ENCODE data around the gene MAPK10. TPM values are rescaled to one million over a fixed set of nuclear protein-coding genes. Genes with fewer than 3 reads are reported as not detected.

Gene MAPK10
- not detected for polyA plus RNA-seq (2012; ENCODE audit: insufficient read depth, insufficient read length)

DNA sequence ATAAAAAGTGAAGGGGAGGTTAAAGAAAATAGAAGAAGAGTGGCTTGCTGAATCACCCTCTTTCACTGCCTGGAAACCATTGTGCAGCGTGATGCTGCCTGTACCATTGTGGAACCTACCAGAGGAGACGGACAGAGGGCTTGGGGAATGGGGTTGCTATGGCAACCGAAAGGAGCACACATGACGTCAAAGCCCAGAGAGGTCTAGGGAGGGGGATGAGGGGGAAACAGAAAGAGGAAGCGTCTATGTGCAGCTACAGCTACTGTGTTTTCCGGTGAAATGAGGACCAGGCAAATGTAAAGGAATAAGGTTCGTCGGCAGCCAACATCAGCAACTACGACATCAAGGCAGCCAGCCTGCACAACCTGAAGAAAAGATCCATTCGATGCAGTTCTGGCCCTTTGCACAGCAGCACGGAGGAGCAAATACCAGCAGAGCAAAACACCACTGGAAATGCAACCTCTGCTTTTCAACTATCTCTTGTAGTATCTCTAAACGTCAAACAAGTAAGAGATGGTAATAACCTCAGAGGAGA is at the start of gene MAPK10:
Gene MAPK10 (minus strand): TSS at position 110 of the 535 bp plus-strand sequence.
- H3K4me3 ChIP-seq (ENCODE audit: low read length) = peak within 1 kb of the TSS; percentile 39
- peak; percentile 65 for DNase-seq (ENCODE audit: low read depth, low spot score)

DNA sequence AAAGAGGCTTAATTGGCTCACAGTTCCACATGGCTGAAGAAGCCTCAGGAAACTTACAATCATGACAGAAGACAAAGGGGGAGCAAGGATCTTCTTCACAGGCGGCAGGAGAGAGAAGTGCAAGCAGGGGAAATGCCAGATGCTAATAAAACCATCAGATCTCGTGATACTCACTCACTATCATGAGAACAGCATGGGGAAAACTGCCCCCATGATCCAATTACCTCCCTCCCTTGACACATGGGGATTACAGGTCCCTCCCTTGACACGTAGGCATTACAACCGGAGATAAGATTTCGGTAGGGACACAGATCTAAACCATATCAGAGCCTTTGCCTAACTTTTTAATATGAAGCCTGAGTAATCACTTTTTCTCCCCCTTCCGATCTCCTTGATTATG is 43.7 kb upstream of the MAPK10 start:
- no peak overlapping the region for H3K4me3 ChIP-seq (ENCODE audit: low read length)
- DNase-seq (ENCODE audit: low read depth, low spot score) = no peak

GRCh38 chr4:86401826-86402225 is 42.0 kb upstream of the MAPK10 start:
- no peak overlapping the region for H3K4me3 ChIP-seq (ENCODE audit: low read length)
- no peak for DNase-seq (ENCODE audit: low read depth, low spot score)

DNA sequence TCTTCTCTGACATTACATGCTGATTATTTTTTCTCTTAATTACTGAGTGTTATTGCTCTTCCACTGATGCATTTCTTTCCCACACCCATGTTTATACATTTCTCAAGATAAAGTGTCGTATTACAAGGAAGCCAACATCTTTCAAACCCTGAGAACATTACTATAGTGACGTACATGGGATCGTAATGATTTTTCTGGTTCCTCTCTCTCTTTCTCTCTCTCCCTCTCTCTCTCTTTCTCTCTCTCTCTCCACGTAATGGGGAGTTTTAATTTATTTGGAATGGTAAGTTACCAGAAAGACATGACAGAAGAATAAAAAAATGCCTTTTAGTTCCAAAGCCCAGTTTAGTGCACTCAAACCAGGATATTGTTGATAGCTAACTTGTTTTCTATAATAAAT is 40.4 kb upstream of the MAPK10 start:
- no peak for DNase-seq (ENCODE audit: low read depth, low spot score)

DNA sequence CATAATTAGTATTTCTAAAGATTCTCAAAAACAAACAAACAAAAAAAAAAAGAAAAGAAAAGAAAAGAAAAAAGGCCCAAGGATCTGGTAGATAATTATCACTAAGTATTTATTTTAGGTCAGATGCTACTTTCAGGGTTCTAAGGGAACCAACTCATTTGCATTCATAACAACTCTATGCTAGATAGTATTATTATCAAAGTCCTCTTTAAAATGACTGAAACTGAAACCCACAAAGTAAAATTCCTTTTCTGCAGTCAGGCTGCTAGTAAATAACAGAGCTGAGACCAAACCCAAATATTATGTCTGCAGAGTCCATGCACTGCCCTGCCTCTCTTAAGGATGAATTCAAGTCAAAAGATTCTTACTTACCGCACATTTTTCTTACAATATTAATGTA is 38.3 kb upstream of the MAPK10 start:
- DNase-seq (ENCODE audit: low read depth, low spot score) = no peak
- no peak overlapping the region for H3K4me3 ChIP-seq (ENCODE audit: low read length)

More for the DNA sequence above, 40.4 kb upstream of the MAPK10 start:
- no peak overlapping the region for H3K4me3 ChIP-seq (ENCODE audit: low read length)

- DNase-seq (ENCODE audit: low read depth, low spot score) = no peak
- H3K4me3 ChIP-seq (ENCODE audit: low read length) = no peak overlapping the region
These were observed 33.9 kb upstream of the MAPK10 start for GRCh38 chr4:86393749-86394148.

DNA sequence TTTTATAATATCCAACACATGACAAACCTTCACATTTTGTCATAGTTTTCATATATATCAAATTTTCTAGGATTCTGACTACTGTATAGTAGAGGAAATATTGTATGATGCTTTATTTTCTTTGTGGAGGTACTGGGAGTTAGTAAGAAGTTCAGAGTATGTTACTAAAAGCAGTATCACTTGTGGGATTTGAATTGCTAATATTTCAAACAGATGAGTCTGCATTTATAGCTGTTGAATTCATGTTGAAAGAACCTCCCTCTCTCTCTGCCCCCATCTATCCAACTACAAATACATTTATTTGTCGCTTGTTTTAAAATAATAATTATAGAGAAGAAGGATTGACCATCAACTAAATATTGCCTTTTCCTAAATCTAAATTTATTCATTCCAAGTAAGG is 29.8 kb upstream of the MAPK10 start:
- DNase-seq (ENCODE audit: low read depth, low spot score) = no peak
- no peak overlapping the region for H3K4me3 ChIP-seq (ENCODE audit: low read length)

DNA sequence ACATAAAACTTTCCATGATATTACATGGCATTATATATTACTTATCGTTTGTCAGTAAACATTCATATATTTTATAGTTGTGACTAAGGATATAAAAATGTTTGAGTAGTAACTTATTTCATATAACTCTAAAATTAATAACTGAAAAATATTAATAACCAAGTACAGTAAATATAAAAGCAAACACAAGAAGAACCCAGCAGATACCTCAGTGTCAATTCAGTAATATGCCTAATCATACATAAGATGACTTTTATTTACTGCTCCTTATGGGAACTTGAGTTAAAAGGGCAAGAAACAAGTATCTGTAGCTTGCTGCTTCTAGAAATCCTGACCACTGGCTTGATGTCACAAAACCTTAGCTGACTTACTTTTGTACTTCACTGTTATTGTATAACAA is 28.4 kb upstream of the MAPK10 start:
- no peak overlapping the region for H3K4me3 ChIP-seq (ENCODE audit: low read length)
- DNase-seq (ENCODE audit: low read depth, low spot score) = no peak

DNA sequence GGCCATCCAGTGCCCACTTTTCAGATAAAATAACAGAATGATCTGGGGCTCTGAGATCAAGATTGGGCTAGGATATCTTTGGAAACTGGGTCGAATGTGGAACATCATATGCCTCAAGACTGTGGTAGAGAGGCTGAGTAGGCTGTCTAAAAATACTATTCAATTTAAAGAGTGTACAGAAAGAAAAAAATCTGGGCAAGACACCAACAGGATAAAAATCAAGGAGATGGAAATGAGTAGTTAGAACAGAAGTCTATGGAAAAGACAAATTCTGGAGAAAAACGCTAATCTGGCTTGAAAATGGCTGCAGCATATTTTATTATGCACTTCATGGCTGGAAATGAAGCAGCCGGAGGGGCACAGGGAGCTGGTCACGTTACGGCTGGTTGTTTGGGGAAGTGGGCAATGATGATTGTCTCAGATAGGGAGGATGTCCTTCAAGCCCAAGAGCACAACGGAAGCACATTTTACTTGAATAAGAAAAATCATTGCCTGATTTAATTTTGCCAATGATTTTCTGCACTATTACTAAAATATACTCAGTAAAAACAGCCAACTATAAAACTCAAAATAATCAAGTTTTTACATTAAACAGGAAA is 27.1 kb upstream of the MAPK10 start:
- no peak overlapping the region for H3K4me3 ChIP-seq (ENCODE audit: low read length)
- no peak for DNase-seq (ENCODE audit: low read depth, low spot score)

DNA sequence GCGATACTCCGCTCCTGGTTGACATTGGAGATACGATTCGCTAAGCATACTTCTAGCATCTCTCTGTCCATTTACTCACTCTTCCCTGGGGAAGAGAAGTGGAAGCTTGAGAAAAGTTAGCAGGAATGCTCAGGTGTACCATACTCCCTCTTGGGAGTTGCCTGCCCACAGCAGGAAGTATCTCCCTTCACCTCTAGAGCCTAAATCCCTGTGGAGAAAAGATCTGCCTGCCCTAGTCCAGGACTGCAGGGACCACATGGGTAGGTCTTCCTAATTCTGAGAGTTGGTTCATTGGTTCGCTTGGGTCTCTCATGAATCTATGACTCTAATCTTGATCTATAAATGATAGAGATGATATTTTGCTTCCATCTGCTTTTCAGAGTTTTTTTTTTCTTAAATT is 26.3 kb upstream of the MAPK10 start:
- DNase-seq (ENCODE audit: low read depth, low spot score) = no peak
- H3K4me3 ChIP-seq (ENCODE audit: low read length) = no peak overlapping the region

- no peak overlapping the region for H3K4me3 ChIP-seq (ENCODE audit: low read length)
- no peak for DNase-seq (ENCODE audit: low read depth, low spot score)
These were observed 21.6 kb upstream of the MAPK10 start for GRCh38 chr4:86381431-86381830.

- no peak overlapping the region for H3K4me3 ChIP-seq (ENCODE audit: low read length)
- no peak for DNase-seq (ENCODE audit: low read depth, low spot score)
These were observed 20.4 kb upstream of the MAPK10 start for GRCh38 chr4:86380181-86380724.

DNA sequence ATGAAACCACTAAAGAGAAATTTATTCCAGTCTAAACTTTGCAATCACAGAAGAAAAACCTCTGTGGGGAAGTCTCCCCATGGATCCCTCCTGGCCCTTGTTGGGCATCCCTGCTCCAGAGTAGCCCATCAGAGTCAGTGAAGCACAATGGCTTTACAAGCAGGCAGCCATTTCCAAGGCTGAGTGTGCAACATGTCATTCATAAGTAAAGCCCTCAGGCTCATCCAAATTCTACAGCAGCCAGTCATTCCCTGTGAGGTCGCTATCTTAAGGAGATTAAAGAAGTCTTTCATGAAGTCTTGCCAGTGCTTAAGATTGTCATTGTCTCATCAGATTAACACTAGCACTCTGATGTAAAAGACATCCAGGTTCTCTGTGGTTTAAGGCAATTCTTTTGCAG is 17.0 kb upstream of the MAPK10 start:
- DNase-seq (ENCODE audit: low read depth, low spot score) = no peak

GRCh38 chr4:86368433-86368832 is 8.6 kb upstream of the MAPK10 start:
- no peak overlapping the region for H3K4me3 ChIP-seq (ENCODE audit: low read length)
- no peak for DNase-seq (ENCODE audit: low read depth, low spot score)

More for the DNA sequence above, 17.0 kb upstream of the MAPK10 start:
- no peak overlapping the region for H3K4me3 ChIP-seq (ENCODE audit: low read length)

- no peak overlapping the region for H3K4me3 ChIP-seq (ENCODE audit: low read length)
- no peak for DNase-seq (ENCODE audit: low read depth, low spot score)
These were observed 7.7 kb upstream of the MAPK10 start for GRCh38 chr4:86367577-86367976.

- DNase-seq (ENCODE audit: low read depth, low spot score) = no peak
- H3K4me3 ChIP-seq (ENCODE audit: low read length) = no peak overlapping the region
These were observed 7.1 kb upstream of the MAPK10 start for GRCh38 chr4:86366920-86367319.

- no peak overlapping the region for H3K4me3 ChIP-seq (ENCODE audit: low read length)
- DNase-seq (ENCODE audit: low read depth, low spot score) = no peak
These were observed 2.7 kb upstream of the MAPK10 start for GRCh38 chr4:86362510-86362909.

DNA sequence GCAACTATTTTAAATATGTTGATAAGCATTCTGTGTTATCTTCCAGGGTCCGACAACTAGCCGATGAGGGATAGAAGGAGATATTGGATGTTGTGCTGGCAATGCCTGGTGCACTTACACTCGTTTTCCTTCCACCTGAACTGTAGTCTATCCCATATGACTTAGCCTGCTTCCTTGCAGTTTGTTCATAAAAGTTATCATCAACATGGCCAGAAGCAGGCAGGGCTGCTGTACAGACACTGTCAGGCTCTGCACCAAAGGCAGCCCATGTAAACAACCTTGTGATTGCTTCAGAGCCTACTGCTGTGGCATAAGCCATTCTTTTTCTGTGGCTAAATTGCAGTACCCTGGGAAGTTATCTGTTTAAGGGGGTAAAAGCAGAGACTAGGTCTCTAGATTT is 1.6 kb downstream of the MAPK10 start:
- no peak for DNase-seq (ENCODE audit: low read depth, low spot score)
- H3K4me3 ChIP-seq (ENCODE audit: low read length) = no peak overlapping the region

GRCh38 chr4:86357608-86358007 is 2.2 kb downstream of the MAPK10 start:
- H3K4me3 ChIP-seq (ENCODE audit: low read length) = no peak overlapping the region
- no peak for DNase-seq (ENCODE audit: low read depth, low spot score)

DNA sequence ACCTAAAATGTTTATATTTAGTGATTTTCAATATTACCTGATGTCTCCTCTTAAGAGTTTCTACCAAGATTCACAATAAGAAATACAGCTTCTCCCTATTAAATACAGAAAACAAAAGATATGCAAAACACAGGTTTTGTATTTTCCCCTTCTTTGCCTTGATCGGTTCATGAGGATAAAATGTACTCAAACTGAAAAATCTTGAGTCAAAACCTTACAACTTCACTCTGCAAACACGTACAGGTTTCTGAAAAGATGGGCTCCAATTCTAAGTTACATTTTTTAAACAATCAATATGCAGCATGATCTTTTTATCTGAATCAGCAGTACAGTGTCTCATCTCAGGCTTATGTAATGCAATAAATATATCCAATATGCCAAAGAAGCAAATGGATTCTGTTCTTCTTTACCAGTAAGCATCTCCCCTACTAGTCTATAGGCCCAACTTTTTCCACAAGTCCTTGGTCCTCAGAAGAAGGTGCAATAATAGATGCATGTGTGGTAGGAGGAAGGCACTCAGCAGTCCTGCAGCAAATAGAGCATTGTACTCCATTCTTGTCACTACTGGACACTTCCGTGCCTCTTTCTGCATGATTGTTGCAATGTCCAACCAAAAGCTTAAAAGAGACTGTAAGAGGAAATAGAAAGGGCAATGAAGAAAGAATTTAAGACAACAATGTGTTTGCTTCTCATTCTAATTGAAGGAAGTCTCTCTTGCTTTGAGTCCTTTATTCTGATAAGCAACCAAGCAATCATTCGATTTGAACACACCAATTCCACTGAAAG is 3.2 kb downstream of the MAPK10 start:
- no peak overlapping the region for H3K4me3 ChIP-seq (ENCODE audit: low read length)
- no peak for DNase-seq (ENCODE audit: low read depth, low spot score)

Data from Jurkat, Clone E6-1 (cell line).